Activated CD8-positive, alpha-beta memory T cell treated with anti-CD3 and anti-CD28 coated beads, Interleukin-2, amount 50 U/mL, for 48 hours (primary cell): ENCODE data around the gene LCN15.
"Not testable (repeated sequence)": the region's sequence is repeated elsewhere in the genome, so short reads cannot be mapped to it uniquely, and the experiment has no call there.

Experiments used
- DNase-seq: peaks from one replicate; pipeline ENCODE4 v3.0.0-alpha.2; 2020

Gene LCN15

GRCh38 chr9:136793086-136793946 is 29.0 kb upstream of the LCN15 start:
- no peak for DNase-seq

DNA sequence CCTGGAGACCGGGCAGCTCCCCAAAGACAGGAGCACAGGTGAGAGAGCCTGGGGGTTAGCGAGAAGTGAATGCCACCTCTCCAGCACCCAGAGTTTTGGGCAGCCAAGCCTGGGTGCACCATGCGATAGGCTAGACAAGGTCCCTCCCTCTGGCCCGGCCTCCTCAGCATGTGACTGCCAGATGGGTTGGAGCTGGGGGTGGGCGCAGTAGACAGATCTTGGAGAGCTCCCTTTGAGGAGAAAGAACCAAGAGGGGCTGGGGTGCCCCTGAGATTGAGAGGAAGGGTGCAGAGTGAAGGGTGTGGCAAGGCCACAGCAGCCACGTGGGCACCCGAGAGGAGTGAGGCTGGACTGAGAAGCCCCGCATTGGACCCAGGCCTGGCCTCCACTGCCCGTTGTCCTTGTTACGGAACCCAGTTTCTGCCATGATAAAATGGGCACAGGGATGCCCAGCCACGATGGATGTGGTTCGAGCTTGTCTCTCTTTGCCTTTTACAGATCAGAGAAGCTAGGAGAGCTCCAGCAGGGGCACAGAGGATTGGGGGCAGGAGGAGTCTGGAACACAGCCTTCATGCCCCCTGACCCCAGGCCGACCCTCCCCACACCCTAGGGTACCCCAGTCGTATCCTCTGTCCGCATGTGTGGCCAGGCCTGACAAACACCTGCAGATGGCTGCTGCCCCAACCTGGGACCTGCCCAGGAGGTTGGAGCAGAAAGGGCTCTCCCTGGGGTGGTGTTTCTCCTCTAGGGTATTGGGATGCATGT is 28.2 kb upstream of the LCN15 start:
- DNase-seq = no peak

- DNase-seq = peak; percentile 84
Measured at GRCh38 chr9:136791516-136792276, 27.4 kb upstream of the LCN15 start.

DNA sequence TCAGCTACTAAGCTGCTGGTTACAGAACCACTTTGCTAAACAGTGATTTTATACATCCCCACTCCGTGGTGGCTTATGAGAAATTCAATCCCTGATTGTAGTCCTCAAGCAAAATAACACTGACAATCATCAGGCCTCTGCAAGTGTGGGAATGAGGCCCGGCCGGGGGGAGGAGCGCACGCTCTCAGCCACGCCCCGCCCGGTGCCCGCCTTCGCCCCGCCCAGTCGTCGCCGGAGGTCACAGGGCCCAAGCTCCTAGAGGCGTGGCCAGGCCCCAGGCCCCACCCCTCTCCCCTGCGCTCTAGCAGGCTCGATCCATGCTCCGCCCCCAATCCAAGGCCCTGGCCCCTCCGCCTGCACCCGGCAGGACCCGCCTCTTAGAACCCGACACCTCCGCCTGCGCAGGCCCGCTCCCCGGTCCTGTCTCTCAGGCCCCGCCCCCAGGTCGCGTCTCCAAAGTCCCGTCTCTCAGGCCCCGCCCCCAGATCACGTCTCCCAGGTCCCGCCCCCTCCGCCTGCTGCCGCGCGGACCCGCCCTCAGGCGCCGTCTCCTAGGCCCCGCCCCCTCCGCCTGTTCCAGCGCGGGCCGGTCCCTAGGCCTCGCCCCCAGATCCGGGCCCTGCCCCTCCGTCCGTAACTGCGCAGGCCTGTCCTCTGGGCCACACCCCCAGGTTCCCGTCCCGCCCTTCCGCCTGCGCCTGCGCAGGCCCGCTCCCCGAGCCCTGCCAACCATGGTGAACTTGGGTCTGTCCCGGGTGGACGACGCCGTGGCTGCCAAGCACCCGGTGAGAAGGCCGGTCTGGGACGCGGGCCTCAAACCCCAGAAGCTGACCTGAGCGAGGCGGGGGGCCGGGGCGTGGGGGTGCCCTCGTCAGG is 26.6 kb upstream of the LCN15 start, which contains the start of gene TMEM141:
Gene TMEM141 (plus strand): TSS at position 705 of the 876 bp plus-strand sequence. CDS start 27 bp downstream, at position 732.
- peak; percentile 99 for DNase-seq

GRCh38 chr9:136789523-136789937 is 25.2 kb upstream of the LCN15 start:
- DNase-seq = no peak

GRCh38 chr9:136788644-136789522 is 24.6 kb upstream of the LCN15 start:
- DNase-seq = not testable (repeated sequence)

GRCh38 chr9:136787690-136788400 is 23.5 kb upstream of the LCN15 start:
- DNase-seq = peak; percentile 86

- not testable (repeated sequence) for DNase-seq
Measured at GRCh38 chr9:136786983-136787382, 22.7 kb upstream of the LCN15 start.

GRCh38 chr9:136786451-136786850 is 22.1 kb upstream of the LCN15 start:
- DNase-seq = no peak

GRCh38 chr9:136785565-136786355 is 21.4 kb upstream of the LCN15 start:
- DNase-seq = not testable (repeated sequence)

GRCh38 chr9:136784997-136785361 is 20.7 kb upstream of the LCN15 start:
- DNase-seq = no peak

DNA sequence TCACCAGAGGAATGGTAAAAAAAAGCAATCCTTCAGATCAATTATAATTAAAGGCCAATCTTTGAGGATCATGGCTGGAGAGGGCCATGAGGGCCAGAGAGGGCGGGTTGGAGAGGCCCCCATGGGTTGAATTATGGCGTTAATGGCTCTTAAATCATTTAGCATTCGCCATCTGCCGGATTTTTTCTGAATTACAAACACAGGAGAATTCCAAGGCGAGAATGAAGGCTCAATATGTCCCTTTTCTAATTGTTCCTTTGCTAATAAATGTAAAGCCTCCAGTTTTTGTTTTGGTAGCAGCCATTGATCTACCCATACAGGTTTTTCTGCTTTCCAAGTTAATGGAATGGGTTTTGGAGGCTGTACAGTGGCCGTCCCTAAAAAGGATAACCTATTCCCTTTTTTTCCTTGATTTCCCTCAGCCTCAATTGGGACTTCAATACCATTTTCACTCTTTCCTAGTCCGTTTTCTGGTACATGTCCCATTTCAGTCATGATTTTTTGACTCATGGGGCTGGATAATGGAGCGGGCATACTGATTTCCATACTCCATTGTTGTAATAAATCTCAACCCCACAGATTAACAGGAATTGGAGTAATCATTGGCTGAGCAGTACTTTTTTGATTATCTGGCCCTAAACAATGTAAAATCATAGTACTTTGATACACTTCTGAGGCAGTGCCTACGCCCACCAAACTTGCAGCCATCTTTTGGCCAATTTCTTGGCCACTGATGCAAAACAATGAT is 20.1 kb upstream of the LCN15 start:
- no peak for DNase-seq

DNA sequence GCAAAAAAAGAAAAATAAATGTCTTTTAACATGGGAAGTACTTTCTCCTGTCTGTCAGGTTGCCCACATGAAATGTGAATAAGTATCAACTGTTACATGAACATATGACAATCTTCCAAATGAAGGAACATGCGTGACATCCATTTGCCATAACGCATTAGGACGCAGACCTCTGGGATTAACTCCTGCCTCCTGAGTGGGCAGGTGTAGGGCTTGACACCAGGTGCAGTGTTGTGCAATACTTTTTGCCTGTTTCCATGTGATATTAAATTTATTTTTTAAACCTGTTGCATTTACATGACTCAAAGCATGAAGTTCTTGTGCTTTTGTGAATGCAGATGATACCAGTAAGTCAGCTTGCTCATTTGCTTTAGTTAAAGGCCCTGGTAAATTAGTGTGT is 18.1 kb upstream of the LCN15 start:
- no peak for DNase-seq

GRCh38 chr9:136779808-136780207 is 15.5 kb upstream of the LCN15 start:
- no peak for DNase-seq

GRCh38 chr9:136777359-136777758 is 13.0 kb upstream of the LCN15 start:
- no peak for DNase-seq

DNA sequence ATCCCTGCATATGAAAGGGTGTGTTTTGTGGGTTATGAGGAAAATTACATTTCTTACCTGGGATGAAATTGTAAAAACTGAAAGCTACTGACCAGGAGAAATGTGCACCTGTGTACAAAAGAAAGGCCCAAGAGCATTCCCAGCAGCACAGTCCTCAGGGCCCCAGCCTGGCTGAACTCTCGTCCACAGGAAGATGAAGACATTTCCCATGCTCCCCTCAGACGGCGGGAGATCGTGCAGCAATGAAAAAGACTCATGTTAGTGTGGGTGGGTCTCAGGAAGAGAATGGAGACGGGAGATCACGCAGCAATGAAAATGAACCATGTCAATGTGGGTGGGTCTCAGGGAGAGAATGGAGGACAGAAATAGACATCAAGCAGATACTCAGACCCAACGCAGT is 12.6 kb upstream of the LCN15 start:
- DNase-seq = no peak

DNA sequence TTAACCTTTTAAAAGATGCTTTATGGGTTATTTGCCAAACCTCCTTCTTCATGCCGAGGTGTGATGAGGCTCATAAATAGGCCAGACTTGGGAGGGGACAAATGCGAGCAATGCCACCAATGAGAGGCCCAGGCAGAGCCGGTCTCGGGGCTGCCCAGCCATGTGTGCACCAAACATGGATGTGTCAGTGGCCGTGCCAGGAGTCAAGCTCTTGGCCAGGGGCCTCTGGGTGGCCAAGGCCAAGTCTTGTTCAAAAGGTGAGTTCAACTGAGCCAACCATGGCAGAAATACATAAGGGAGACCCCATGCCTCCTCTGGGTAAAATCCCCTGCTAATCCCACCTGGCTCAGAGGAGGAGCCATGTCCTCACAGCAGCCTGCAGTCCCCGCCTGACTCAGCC is 10.9 kb upstream of the LCN15 start:
- no peak for DNase-seq

DNA sequence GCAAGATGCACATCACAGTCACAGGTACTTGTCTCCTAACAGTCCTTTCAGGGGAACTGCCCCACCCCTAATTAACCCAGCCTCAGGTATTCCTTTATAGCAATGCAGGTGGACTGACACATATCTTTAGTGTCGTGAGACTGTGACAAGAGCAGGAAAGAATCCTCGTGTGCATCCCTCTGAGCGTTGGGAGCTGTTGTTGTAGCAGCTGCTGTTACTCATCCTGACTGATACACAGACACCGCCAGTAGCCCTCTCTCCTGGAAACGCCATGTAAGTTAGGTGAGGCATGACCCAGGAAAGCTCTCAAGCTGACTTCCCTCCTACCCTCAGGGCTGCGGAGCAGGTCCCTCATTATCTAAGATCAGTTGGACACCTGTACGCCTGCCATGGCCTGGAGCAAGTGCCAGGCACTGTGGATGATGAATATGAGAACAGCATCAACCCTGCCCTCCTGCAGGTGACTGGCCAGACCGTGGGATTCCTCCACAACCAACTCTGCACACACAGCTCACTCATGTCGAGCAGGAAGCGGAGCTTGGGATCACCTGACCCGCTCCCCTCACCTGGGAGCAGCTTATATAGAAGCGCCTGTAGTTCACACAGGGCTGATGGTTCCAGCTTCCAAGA is 10.2 kb upstream of the LCN15 start:
- DNase-seq = no peak
